HepG2 (cell line): Measurements from ENCODE around the gene PPP1R1B.

Experiments used
- ASH2L ChIP-seq: fragments of 300-600, 200-600 bp; sonication (generic); IDR thresholded peaks from 2 replicates; pipeline ENCODE4 v1.7.0; 2017; ENCODE audit warnings: low read depth, mild to moderate bottlenecking, moderate library complexity, mixed read lengths, low read length; ENCODE audit not compliant: insufficient read length
- ESRRA ChIP-seq: sonication (generic); formaldehyde crosslinking; IDR thresholded peaks from 2 replicates; pipeline ENCODE4 v1.5.1; 2020; ENCODE audit warnings: mild to moderate bottlenecking, low read depth, missing genetic modification reagents
- FOXP1 ChIP-seq, 2 experiments: fragments of 450-650 bp in 1 of 2; IDR thresholded peaks; 2 replicates each; pipeline ENCODE4 v1.6.1; 2017 to 2018; ENCODE audit warnings: antibody characterized with exemption in 1 of 2
- TARDBP ChIP-seq: sonication (generic); formaldehyde crosslinking; IDR thresholded peaks from 2 replicates; pipeline ENCODE4 v1.8.0; 2022; ENCODE audit warnings: mild to moderate bottlenecking, missing genetic modification reagents
- TOE1 ChIP-seq: sonication (generic); formaldehyde crosslinking; IDR thresholded peaks from 2 replicates; pipeline ENCODE4 v1.4.0; 2020; ENCODE audit warnings: mild to moderate bottlenecking, missing genetic modification reagents
- ZNF24 ChIP-seq: fragments of 450-650 bp; IDR thresholded peaks from 2 replicates; pipeline ENCODE4 v1.6.1; 2017; ENCODE audit warnings: antibody characterized with exemption, mild to moderate bottlenecking
- TF ChIP-seq, protein P1 (sequence below): sonication (generic); formaldehyde crosslinking; IDR thresholded peaks from 2 replicates; pipeline ENCODE4 v1.5.0; 2020; ENCODE audit warnings: mild to moderate bottlenecking, missing genetic modification reagents, moderate library complexity
- TF ChIP-seq, protein P2 (sequence below): sonication (generic); formaldehyde crosslinking; IDR thresholded peaks from 2 replicates; pipeline ENCODE4 v1.9.0; 2021; ENCODE audit warnings: missing genetic modification reagents, mild to moderate bottlenecking, borderline replicate concordance
- TF ChIP-seq, protein P3 (sequence below): sonication (generic); formaldehyde crosslinking; IDR thresholded peaks from 2 replicates; pipeline ENCODE4 v1.5.0; 2020; ENCODE audit warnings: mild to moderate bottlenecking, missing genetic modification reagents

DNA sequence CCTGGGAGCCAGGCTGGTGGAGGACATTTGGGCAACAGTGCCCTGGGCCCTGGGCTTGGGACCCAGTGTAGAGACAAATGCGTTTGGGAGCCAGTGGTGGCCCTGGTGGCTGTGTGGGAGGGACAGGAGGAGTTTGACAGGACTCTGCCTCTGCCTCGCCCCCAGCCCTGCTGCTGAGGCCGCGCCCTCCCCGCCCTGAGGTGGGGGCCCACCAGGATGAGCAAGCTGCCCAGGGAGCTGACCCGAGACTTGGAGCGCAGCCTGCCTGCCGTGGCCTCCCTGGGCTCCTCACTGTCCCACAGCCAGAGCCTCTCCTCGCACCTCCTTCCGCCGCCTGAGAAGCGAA lies 26.5 kb downstream of the PPP1R1B start:
- TF ChIP-seq ASH2L (no peak), TARDBP (CRISPR knock-in tag) (no peak), FOXP1 (IDR thresholded peaks at IDR 0.05) (no peak), FOXP1 (CRISPR knock-in tag; IDR thresholded peaks at IDR 0.05) (no peak), TOE1 (no peak), ZNF24 (no peak), ESRRA (CRISPR knock-in tag) (no peak)
- TF ChIP-seq, protein P1, sequence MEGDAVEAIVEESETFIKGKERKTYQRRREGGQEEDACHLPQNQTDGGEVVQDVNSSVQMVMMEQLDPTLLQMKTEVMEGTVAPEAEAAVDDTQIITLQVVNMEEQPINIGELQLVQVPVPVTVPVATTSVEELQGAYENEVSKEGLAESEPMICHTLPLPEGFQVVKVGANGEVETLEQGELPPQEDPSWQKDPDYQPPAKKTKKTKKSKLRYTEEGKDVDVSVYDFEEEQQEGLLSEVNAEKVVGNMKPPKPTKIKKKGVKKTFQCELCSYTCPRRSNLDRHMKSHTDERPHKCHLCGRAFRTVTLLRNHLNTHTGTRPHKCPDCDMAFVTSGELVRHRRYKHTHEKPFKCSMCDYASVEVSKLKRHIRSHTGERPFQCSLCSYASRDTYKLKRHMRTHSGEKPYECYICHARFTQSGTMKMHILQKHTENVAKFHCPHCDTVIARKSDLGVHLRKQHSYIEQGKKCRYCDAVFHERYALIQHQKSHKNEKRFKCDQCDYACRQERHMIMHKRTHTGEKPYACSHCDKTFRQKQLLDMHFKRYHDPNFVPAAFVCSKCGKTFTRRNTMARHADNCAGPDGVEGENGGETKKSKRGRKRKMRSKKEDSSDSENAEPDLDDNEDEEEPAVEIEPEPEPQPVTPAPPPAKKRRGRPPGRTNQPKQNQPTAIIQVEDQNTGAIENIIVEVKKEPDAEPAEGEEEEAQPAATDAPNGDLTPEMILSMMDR (CRISPR knock-in tag), result no peak
- TF ChIP-seq, protein P2, sequence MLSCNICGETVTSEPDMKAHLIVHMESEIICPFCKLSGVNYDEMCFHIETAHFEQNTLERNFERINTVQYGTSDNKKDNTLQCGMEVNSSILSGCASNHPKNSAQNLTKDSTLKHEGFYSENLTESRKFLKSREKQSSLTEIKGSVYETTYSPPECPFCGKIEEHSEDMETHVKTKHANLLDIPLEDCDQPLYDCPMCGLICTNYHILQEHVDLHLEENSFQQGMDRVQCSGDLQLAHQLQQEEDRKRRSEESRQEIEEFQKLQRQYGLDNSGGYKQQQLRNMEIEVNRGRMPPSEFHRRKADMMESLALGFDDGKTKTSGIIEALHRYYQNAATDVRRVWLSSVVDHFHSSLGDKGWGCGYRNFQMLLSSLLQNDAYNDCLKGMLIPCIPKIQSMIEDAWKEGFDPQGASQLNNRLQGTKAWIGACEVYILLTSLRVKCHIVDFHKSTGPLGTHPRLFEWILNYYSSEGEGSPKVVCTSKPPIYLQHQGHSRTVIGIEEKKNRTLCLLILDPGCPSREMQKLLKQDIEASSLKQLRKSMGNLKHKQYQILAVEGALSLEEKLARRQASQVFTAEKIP, result no peak
- TF ChIP-seq, protein P3, sequence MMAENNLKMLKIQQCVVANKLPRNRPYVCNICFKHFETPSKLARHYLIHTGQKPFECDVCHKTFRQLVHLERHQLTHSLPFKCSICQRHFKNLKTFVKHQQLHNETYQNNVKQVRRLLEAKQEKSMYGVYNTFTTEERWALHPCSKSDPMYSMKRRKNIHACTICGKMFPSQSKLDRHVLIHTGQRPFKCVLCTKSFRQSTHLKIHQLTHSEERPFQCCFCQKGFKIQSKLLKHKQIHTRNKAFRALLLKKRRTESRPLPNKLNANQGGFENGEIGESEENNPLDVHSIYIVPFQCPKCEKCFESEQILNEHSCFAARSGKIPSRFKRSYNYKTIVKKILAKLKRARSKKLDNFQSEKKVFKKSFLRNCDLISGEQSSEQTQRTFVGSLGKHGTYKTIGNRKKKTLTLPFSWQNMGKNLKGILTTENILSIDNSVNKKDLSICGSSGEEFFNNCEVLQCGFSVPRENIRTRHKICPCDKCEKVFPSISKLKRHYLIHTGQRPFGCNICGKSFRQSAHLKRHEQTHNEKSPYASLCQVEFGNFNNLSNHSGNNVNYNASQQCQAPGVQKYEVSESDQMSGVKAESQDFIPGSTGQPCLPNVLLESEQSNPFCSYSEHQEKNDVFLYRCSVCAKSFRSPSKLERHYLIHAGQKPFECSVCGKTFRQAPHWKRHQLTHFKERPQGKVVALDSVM, result no peak
